ENCODE data around the gene CAMKK1.
A peak's percentile ranks its signal among the peaks of the same experiment; 100 is the strongest.

Gene CAMKK1

DNA sequence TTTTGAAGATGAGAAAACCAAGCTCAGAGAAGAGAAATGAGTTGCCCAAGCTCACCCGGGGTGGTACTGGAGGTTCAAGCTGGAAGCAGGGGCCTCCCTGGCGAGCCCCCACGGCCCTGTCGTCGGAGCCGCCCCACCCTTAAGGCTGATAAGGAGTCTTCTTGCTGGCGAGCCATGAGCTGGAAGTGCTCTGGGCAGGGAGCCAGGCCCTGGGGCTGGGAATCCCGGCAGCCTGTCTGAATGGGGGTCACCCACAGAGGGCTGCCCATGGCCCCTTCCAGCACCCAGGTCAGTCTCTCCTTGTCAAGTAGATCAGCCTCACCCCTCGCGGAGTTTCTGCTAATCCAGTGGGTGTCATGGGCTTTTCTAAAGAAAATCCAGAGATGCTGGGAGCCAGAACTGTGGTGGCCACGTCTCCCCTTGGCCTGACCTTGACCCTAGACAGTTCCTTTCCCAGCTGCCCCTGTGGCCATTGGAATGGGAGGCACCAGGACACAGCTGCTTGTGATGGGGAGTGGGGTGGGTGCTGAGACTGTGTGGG lies 24.6 kb upstream of the CAMKK1 start:
- peak; percentile 14 for DNase-seq

DNA sequence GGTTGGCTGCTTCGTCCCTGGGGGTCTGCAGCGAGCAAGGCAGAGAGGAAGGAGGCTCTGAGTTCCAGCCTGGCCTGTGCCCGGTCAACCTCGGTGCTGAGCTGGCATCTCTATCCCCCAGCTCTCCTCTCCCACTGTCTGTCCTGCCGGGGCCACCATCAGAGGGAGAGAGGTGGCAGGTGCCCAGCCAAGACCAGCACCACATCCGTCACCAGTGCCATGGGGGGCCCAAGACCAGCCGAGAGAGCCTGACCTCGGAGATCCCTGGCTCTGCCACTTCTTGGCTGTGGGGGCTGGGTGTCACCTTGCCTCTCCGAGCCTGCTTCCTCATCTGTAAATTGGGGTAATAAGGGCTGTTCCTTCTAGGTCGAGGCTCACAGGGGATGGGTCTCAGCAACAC lies 24.0 kb upstream of the CAMKK1 start:
- DNase-seq: no peak

DNA sequence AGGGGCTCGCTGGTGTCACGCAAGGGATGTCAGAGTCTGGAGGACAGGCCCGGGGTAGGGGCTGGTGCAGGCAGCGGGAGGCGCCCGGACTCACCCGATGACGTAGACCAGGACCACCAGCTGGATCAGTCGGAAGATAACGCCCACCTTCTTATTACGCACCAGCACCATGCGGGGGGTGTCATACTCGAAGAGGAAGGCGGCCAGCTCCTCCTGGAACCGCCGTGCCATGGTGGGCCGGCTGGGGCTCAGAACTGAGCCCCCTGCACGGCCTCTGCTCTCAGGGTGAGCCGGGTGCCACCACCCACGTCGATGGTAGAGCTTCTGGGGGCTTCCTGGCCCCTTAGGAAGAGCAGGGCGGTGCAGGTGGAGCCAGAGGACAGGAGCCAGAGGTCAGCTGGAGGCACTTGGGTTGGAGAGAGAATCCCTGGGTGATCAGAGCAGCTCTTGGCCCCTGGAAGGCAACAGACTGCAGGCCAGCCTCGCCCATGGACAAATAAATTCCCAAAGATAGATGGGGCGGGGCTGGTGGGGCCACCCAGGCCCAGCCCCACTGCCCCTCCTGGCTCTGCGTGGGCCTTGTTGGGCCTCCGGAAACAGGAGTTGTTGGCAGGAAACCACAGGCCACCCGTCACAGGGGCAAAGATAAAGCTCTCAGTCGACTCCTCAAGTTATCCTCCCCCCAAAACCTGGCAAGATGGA lies 23.3 kb upstream of the CAMKK1 start, which contains the start of gene P2RX1:
Gene P2RX1, minus strand, starts transcription at position 471 of the 702 bp plus-strand sequence. Its CDS starts 240 bp downstream, at position 231.
- DNase-seq: no peak

DNA sequence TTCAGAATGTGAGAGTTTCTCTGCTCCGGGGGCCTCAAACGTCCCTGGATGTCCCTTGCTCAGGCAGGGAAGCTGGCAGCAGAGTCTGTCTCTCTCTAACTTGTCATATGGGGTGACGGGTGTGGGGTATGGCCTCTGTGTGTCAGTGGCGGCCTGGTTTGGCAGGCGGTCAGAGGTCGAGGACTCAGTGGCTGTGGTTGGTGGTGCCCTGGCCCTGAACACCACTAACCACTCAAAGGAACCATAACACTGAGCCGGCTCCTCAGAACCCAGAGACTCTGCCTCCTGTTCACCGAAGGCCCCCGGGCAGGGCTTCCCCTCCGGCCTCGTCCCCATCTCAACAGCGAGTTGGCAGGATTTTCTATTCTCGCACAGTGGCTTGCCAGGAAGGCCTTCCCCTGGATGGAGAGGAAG lies 22.7 kb upstream of the CAMKK1 start:
- DNase-seq: no peak

DNA sequence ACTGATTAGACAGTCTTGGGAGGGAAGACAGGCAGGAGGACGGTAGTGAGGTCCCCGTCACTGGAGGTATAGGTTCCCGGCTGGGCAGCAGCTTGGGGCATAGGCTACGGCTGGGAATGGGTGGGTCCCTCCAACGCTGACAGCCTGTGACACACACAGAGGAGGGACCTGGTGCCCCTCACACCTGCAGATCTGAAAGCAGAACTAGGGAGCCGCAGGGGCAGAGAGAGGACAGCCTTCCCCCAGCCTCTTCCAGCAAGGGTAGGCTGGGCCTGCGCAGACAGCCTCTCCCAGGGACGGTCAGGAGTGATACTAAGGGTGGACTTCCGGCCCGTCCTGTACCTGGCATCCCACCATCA lies 21.4 kb upstream of the CAMKK1 start:
- no peak for DNase-seq

DNA sequence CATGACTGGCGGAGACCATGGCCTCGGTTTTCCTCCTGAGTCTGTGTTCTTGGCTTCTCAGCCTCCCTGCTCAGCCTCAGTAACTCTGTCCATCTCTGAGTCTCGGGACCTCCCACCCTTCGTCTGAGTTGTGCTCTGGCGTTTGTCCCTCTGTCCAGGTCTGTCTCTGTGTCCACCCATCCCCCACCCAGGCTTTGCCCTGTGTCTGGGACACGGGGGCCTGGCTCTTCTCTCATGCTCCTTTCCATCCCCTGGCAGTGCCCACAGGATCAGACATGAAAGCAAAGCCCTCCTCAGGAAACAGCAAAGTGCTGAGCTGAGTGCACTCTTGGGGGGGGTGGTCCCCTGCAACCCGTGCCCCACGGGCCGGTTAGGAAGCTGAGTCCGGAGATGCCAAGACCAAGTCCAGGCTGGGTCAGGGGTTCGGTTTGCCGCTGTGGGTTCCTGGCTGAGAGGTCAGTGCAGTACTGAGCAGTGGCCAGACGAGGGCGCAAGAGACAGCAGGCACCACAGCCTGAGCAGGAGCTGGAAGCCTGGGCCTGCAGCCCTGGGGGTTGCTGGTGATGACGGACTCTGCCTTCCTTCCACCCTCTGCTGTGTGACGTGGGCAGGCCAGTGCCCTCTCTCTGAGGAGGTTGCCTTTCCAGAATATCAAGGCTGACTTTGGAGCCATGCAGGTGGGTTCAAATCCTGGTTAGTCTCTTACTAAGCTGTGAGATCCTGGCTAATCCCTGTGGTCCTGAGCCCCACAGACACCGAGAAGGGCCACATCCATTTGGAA lies 20.9 kb upstream of the CAMKK1 start:
- peak; percentile 64 for DNase-seq

DNA sequence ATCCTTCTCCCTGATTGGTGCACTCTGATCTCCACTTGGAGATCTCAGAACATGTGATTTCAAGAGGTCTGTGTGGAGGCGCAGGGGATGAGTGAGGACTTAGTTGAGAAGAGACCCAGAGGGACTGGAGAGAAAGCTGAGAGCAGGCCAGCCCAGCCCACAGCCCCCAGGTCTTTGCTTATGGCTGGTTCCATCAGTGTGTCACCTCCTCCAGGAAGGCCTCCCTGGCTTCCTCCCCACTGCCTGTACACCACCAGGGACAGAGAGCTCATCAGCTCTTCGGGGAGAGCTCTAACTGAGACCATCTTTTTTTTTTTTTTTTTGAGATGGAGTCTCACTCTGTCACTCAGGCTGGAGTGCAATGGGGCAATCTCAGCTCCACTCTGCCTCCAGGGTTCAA lies 20.0 kb upstream of the CAMKK1 start:
- no peak for DNase-seq

DNA sequence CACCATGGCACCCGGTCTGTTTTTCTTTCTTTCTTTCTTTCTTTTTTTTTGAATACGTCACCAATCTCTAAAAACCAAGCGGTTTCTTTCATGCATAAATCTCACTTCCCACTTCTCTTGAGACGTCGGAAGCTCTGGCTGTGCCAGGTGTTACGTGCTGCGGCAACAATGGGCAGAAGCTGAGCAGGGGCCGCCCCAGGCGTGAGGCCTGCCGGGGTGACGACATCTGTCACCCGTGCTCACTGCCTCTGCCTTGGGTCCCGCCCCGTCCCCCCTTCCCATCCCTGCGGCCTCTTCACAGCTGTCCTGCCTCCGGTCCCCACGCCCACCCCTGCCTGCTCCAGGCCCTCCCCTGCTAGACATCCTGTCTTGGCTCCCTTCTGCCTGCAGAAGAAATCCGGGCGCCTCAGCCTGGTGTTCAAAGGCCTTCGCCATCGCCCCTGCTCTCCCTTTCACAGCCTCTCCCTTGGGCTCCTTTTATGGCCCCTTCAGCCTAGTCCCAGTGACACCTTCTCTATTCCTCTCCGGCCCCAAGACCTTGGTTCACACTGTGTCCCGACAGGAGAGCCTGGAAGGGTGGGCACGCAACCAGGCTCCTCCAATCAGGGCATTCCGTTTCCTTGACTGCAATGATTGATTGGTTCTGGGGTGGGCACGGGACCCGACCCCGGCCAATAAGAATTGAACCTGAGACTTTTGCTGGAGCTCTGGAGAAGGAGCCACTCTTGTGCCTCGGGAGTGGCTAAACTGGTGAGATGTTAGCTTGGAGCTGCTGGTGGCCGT lies 18.6 kb upstream of the CAMKK1 start:
- DNase-seq: no peak

DNA sequence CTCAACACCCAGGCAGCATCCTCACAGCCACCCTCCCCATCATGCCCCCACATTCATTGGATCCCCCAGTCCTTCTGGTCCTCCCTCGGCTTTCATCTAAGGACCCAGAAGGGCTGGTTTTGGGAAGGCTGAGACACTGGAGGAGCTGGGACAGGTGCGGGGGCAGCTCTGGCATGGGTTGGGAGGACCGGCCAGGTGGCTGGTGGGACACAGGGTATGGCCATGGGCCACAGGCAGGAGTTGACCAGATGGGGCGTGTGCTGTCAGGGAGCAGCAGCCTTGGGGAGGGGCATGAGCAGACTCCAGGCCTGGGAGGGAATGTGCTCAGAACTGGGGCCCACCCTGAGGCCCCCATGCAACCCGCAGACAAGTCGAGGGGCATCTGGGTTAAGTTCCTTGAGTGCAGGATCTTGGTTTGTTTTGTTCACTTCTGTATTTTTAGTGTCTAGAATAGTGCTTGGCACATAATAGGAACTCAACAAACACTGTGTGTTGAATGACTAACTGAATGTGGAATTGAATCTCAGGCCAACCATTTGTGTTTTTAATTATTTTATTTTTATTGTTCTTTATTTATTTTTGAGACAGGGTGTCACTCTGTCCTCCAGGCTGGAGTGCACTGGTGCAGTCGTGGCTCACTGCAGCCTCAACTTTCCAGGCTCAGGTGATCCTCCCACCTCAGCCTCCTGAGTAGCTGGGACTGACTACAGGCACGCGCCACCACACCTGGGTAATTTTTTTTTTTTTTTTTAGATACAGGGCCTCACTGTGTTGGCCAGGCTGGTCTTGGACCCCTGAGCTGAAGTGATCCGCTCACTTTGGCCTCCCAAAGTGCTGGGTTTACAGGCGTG lies 17.8 kb upstream of the CAMKK1 start:
- DNase-seq: no peak

DNA sequence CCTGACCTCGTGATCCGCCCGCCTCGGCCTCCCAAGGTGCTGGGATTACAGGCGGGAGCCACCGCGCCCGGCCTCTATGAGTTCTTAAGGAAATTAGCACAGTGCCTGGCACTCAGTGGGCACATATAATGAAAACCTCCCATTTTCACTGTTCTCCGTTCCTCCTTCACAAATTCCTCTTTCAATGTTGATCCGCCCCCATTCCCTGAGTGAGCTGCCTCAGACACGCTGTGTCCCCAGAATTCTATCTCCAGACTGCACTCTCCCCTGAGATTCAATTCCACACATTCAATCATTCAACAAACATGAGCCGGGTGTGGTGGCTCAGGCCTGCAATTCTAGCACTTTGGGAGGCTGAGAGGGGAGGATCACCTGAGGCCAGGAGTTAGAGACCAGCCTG lies 16.4 kb upstream of the CAMKK1 start:
- no peak for DNase-seq

DNA sequence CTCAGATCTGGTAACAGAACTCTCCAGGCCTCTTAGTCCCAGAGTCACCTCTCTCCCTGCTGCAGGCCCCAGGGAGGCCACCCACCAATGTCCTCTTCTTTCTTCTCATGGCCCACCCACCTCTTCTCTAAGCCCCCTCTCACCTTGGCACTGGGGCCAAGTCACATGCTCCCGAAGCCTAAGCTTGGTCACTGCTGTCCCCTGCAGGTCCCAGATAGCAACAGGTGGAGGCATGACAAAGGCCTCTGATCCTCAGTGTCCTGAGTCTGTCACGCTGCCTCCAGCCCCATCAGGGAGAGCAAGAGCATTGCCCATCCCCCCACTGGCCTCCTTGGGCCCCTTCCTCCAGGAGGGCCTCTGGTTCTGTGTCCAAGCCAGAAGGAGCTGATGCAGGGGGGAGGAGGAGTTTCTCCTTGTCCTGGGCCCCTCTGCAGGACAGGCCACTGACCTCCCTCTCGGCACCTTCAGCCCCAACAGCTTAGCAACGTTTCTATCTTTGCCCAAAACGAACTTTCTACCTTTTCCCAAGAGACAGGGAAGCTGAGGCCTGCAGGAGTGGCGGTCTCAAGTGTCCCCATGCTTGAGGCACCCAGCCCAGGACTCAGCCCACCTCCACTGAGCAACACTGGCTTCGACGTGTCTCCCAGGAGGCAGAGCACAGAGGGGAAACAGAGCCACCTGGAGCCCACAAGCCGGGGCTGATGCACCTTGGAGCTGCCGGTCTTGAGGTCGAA lies 14.8 kb upstream of the CAMKK1 start:
- DNase-seq: no peak

DNA sequence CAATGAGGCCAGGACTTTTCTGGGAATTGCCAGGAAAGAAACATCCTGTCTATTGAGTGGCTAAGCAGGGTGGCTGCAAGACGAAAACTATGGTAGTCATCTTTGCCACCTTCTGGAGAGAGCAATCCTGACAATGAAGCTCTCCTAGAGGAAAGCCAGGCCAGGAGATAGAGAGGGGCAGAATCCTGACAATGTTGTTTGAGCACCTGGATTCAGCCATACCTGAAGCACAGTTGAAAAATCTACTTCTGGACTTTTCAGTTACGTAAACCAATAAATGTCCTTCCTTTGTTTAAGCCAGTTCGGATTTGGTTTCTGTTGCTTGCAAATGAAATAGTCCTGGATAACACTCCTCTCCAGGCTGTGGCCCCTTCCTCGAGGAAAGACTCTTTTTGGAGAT lies 14.0 kb upstream of the CAMKK1 start:
- no peak for DNase-seq

DNA sequence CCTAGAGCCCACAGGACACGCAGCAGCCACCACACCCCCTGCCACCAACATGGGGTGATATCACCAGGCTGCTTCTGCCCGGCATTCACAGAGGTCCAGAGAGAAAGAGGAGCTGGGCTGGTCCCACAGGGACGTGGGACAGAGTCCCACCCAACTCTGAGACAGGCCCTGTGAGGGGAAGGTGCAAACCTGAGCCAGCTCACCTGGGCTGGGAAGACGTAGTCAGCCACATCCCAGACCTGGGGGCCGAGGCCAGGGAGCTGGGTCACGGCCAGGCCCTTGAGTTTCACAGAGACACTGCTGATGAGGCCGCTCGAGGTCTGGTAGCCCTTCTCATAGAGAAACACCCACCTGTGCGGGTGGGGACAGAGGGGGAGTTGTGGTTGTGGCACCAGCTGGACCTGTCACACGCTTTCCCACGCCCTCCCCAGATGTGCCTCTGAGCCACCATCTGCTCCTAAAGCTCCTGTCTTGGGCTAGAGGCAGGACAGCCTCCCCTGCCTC lies 12.2 kb upstream of the CAMKK1 start:
- DNase-seq: no peak

DNA sequence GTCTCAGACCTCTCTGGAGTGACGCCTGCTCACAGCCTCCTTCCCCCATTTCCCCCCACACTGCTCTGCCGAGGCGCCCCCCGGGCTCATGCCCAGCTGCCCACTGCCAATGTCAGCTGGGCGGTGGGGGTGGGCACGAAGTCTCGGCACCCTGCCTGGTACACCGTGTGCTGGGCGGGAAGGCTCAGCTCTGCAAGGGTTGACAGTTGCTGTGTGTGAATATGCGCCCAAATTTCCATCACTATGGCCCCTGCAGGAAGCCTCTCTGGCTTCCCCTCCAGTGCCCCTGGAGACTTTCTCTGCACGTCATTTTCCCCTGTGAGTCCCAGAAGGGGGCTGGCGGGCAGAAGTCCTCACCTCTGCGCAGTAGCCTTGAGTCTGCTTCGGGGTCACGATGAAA lies 11.6 kb upstream of the CAMKK1 start:
- no peak for DNase-seq

DNA sequence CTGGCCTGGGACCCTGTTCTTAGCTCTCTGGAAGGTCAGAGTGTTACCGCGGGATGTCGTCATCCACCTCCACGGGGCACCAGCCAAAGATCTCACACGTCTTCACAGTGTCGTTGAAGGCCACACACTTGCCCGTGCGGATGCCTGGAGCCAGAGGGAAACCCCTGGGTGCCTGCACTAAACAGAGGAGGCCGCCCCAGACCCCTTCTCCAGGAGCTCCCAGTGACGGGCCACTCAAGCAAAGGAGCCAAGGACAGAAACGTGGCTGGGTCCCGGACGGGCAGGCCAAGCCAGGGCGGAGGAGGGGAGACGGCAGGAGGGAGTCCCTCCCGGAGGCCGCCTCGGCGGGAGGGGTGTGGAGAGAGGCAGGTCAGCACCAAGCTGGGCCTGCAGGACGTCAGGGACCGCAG lies 11.0 kb upstream of the CAMKK1 start:
- no peak for DNase-seq

DNA sequence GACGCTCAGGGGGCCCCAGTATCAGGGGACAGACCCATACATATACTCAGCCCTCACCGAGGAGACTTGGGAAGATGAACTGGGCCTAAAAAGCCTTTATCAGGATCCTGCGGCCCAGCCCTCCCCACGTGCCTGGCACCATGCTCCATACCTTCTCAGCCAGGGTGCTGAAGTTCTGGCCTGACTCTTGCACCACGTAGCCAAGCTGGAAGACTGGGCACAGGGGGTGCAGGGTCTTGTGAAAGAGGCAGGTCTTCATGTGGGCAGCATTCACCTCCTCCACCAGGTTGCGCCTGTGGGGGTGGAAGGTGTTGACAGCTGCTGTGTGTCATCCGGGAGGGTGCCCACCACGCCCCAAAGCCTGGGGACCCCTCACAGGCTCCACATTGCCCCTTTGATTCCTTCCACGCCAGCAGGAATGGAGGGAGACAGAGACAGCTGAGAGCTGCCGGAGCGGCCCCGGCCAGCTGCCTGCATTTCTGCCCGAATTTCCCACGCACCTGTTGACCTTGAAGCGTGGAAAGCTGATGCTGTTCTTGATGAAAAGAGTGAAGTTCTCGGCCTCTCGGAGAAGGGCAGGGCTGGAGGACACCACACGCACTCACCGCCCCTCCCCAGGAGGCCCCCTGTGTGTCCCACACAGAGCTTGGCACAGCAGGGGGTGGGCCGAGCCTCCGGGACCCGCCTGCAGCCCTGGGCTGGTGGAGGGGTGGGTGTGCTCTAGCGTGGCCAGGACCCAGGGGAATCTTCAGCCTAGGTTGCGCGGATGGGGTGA lies 10.4 kb upstream of the CAMKK1 start:
- no peak for DNase-seq

DNA sequence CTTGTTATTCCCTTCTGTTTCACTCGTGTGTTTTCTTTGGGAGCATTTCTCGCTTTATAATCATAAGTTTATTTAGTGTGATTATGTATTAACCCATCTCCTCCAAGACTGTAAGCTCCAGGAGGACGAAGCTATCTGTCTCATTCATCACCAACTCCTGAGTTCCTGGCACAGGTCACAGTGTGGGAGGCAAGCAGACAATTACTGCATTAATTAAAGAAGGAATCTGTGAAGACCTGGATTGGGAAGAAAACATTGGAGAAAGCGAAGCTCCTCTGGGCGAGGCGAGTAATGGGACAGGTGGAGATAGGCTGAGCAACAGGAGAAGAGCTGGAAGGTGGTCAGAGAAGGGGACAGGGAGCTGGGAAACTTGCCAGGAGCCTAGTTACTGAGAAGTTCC lies 7.8 kb upstream of the CAMKK1 start:
- DNase-seq: no peak

DNA sequence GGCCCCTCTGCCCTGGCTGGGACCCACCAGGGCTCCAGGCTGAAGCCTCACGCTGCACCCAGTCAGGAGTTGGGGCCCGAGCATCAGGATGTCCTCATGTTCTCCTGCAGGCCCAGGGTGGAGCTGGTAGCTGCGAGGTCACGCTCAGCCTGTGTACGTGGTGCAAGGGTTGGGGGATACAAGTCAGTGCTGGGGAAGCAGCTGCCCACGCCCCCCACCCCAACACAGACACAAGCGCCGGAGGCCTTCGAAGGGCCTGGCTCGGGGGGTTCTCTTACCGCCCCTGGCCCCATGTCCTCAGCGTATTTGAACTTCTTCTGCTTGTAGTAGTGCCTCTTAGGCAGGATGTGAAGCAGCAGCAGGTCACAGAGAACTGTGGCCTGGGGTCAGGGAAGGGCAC lies 4.9 kb upstream of the CAMKK1 start:
- no peak for DNase-seq

DNA sequence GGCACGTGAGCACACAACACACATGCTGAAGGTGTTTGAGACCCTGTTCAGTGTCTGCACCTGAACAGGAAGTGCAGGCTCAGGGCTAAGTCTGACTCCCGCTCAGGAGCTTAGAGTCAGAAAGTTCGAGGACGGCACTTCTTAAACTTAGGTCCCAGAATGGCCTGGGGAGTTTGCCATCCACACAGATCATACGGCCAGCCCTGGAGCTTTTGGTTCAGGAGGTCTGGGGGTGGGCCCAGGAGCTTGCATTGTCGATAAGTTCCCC lies 4.0 kb upstream of the CAMKK1 start:
- DNase-seq: no peak

DNA sequence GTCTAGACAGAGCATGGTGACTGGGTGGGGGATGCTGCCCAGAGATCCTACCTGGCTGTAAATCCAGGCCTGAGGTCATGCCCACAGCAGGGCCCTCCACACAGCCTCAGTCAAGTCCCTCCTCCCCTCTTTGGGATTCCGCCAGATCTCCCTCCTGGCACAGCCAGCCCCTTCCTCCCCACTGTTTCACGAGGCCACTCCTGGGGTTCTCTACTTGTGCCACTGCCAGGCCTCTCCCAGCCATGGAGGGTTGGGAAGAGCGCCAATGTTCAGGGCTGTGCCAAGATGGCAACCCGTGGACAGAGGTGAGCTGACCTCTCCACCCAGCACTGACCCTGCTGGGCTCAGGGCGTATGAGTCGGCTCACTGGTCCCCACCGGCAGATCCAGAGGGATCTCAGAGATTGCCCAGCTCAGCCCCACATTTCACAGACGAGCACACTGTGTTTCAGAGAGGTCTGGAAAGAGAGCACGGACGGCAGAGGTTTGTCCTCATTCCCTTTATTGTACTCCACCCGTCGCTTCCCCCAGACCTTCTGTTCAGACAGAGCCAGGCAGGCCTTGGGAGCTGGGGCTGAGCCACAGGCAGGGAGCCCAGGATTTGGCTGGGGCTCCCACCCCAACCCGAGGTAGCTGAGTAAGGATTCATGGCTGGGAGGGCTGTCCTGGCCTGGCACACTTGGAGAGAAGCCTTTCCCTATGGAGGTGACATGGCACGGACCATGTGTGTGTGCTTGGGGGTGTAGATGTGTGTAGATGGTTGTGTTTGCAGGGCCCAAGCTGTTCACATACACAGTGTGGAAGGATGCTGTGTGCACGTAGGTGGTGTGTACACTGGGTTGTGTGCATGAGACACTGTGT lies 3.5 kb upstream of the CAMKK1 start:
- DNase-seq: no peak

All from fibroblast of skin of back (primary cell).